MCF 10A (cell line): ENCODE data around the gene EHBP1. TPM values are rescaled to one million over a fixed set of nuclear protein-coding genes. Genes with fewer than 3 reads are reported as not detected.
A peak's percentile ranks its signal among the peaks of the same experiment; 100 is the strongest.

Experiments
- BruUV-seq: library from RNA; stranded (reverse); fragments of 400-500 nt; replicated peaks from 2 replicates; lab custom pipeline; 2021; lab: Mats Ljungman, UMichigan
- CTCF ChIA-PET: fragments of 300-600 bp; sonication (Branson Sonifier 250); formaldehyde crosslinking; extraction: SDS; loops from one replicate; lab custom pipeline; 2021; ENCODE audit warnings: antibody characterized with exemption, inconsistent platforms; lab: Yijun Ruan, JAX
- POLR2A ChIA-PET: fragments of 300-600, 350-650 bp; sonication (Branson Sonifier 250); formaldehyde crosslinking; extraction: SDS; loops from one replicate; lab custom pipeline; 2020; ENCODE audit warnings: antibody characterized with exemption, inconsistent platforms; lab: Yijun Ruan, JAX
- DNase-seq: peaks from one replicate; pipeline ENCODE4 v3.0.0-alpha.2; 2018; ENCODE audit not compliant: unreplicated experiment
- H3K27ac Mint-ChIP-seq: one replicate; pipeline ENCODE4 v1.8.0; 2022; ENCODE audit warnings: mild to moderate bottlenecking, low read depth, mixed read lengths; ENCODE audit not compliant: unreplicated experiment
- H3K27me3 Mint-ChIP-seq: one replicate; pipeline ENCODE4 v1.8.0; 2022; ENCODE audit warnings: mixed read lengths; ENCODE audit not compliant: insufficient read depth, unreplicated experiment
- H3K36me3 Mint-ChIP-seq: one replicate; pipeline ENCODE4 v1.8.0; 2022; ENCODE audit warnings: mild to moderate bottlenecking, moderate library complexity, mixed read lengths; ENCODE audit not compliant: insufficient read depth, unreplicated experiment
- H3K4me1 Mint-ChIP-seq: one replicate; pipeline ENCODE4 v1.8.0; 2022; ENCODE audit warnings: mixed read lengths; ENCODE audit not compliant: insufficient read depth, unreplicated experiment
- H3K4me3 Mint-ChIP-seq: one replicate; pipeline ENCODE4 v1.8.0; 2022; ENCODE audit warnings: mild to moderate bottlenecking, moderate library complexity, mixed read lengths; ENCODE audit not compliant: unreplicated experiment
- H3K9me3 Mint-ChIP-seq: one replicate; pipeline ENCODE4 v1.8.0; 2022; ENCODE audit warnings: mixed read lengths; ENCODE audit not compliant: unreplicated experiment
- CTCF ChIP-seq: fragments of 200-600 bp; IDR thresholded peaks from one replicate; pipeline ENCODE4 v1.8.0; 2022; ENCODE audit warnings: antibody characterized with exemption, mild to moderate bottlenecking; ENCODE audit not compliant: unreplicated experiment
- intact Hi-C: fragments of 100-400 bp; cut with micrococcal nuclease; formaldehyde crosslinking; loops from 2 replicates; pipeline ENCODE4 v1.14.1; 2022
- total RNA-seq: library from RNA; stranded (reverse); gene quantifications from 2 replicates; pipeline ENCODE4 v1.2.3, GENCODE V29; 2022

EHBP1 gene
- total RNA-seq, 1 experiment from 2014 or later = 81.2 TPM

- DNase-seq = no peak
- H3K4me3 Mint-ChIP-seq = no peak overlapping the region
- peaks cover 28% of the 10 kb centered on the region for H3K36me3 Mint-ChIP-seq
- peaks cover 18% of the 10 kb centered on the region for H3K9me3 Mint-ChIP-seq
- TF ChIP-seq CTCF = no peak
- no peaks in the 10 kb centered on the region for H3K27me3 Mint-ChIP-seq
- intact Hi-C loops = no loop called here
- CTCF ChIA-PET = interaction anchor here (0.6 to 1.3 kb wide), 4 partner anchors 11 to 137 kb away, joined by 3 to 4 read pairs (median 4); no protein-coding TSS in a partner anchor
- BruUV-seq = no TSS peak
- H3K27ac Mint-ChIP-seq = no peak overlapping the region
- peaks cover 36% of the 10 kb centered on the region for H3K4me1 Mint-ChIP-seq
- POLR2A ChIA-PET = interaction anchor here (0.5 kb wide), 1 partner anchor 268 kb away, joined by 3 read pairs; no protein-coding TSS in a partner anchor
These were observed 20.2 kb downstream of the EHBP1 start for GRCh38 chr2:62725712-62726055.

DNA sequence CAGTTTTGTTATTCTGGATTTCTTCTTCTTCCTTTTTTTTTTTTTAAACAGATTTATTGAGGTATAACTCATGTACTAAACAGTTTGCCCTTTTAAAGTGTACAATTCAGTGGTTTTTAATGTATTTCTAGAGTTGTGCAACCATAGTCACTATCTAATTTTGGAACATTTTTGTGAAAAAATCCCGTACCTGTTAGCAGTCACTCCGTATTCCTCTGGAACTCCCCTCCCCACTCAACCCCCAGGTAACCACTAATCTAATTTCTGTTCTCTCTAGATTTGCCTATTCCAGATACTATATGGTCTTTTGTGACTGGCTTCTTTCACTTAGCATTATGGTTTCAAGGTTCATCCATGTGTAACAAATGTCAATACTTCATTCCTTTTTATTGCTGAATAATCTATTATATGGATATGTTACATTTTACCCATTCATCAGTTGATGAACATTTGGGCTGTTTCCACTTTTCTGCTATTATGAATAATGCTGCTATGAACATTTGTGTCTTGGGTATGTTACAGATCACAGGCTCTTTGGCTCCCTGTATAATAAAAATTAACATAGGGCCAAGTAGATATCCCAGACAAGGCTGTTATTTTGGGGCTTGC lies 21.9 kb downstream of the EHBP1 start:
- TF ChIP-seq CTCF = no peak
- H3K27ac Mint-ChIP-seq = peak overlapping the region; percentile 57
- H3K27me3 Mint-ChIP-seq = no peaks in the 10 kb centered on the region
- H3K36me3 Mint-ChIP-seq = peaks cover 27% of the 10 kb centered on the region
- CTCF ChIA-PET = interaction anchor here (0.5 to 0.7 kb wide), 2 partner anchors 39 to 727 kb away, joined by 3 read pairs; no protein-coding TSS in a partner anchor
- intact Hi-C loops = no loop called here
- peaks cover 38% of the 10 kb centered on the region for H3K4me1 Mint-ChIP-seq
- H3K9me3 Mint-ChIP-seq = peaks cover 28% of the 10 kb centered on the region
- H3K4me3 Mint-ChIP-seq = no peak overlapping the region
- DNase-seq = no peak
- BruUV-seq = no TSS peak
- POLR2A ChIA-PET = no interaction called here

DNA sequence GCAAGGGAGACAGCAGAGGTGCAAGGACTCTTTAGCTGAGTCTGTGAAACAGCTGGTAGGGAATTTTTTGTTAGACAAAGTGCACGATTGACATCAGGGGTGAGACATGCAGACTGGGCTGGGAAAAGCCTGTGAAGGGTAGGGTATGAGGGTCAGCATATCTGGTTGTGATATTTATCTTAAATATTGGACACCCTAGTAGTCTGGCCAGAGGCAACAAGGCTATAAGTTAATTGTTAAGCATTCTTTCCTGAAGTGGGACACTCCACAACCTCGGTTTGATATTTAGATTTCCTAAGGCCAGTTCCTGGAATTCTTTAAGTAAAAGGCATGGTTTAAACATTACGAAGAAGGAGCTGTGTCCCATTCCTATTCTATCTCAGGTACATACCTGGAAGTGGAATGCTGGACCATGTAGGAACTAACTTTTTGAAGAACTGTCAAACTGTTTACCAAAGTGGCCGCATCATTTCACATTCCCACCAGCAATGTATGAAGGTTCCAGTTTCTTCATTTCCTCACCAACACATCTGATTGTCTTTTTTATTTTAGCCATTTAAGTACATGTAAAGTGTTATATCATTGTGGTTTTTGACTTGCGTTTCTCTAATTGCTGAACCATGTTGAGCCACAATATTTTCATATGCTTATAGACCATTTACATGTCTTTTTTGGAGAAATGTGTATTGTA lies 22.5 kb downstream of the EHBP1 start:
- TF ChIP-seq CTCF = no peak
- Mint-ChIP-seq H3K9me3 (peaks cover 28% of the 10 kb centered on the region), H3K36me3 (peaks cover 28% of the 10 kb centered on the region), H3K27me3 (no peaks in the 10 kb centered on the region), H3K4me3 (no peak overlapping the region), H3K27ac (peak overlapping the region; percentile 57), H3K4me1 (peaks cover 44% of the 10 kb centered on the region)
- ChIA-PET POLR2A (interaction anchor here (0.7 kb wide), 1 partner anchor 47 kb away, joined by 3 read pairs; no protein-coding TSS in a partner anchor), CTCF (interaction anchor here (0.5 to 1.2 kb wide), 2 partner anchors 38 to 271 kb away, joined by 3 to 4 read pairs; no protein-coding TSS in a partner anchor)
- DNase-seq = no peak
- BruUV-seq = no TSS peak
- intact Hi-C loops = no loop called here

- Mint-ChIP-seq H3K36me3 (peaks cover 20% of the 10 kb centered on the region), H3K9me3 (peaks cover 25% of the 10 kb centered on the region), H3K27ac (no peak overlapping the region), H3K4me3 (no peak overlapping the region), H3K27me3 (no peaks in the 10 kb centered on the region), H3K4me1 (peaks cover 39% of the 10 kb centered on the region)
- CTCF ChIA-PET = no interaction called here
- BruUV-seq = no TSS peak
- no peak for TF ChIP-seq CTCF
- POLR2A ChIA-PET = interaction anchor here (0.6 to 0.7 kb wide), 3 partner anchors 18 to 769 kb away, joined by 3 to 4 read pairs (median 3); no protein-coding TSS in a partner anchor
- intact Hi-C loops = no loop called here
- DNase-seq = no peak
These were observed 25.8 kb downstream of the EHBP1 start for GRCh38 chr2:62731275-62731674.
